Ishikawa (cell line): ENCODE data around the gene CRTAC1.

ENCODE experiments used
- CEBPB ChIP-seq: IDR thresholded peaks from 2 replicates; pipeline ENCODE4 v1.6.1; 2012
- CREB1 ChIP-seq: IDR thresholded peaks from 2 replicates; pipeline ENCODE4 v1.6.1; 2012; ENCODE audit warnings: low read depth
- EGR1 ChIP-seq: IDR thresholded peaks from 2 replicates; pipeline ENCODE4 v1.6.1; 2012
- EP300 ChIP-seq: IDR thresholded peaks from 2 replicates; pipeline ENCODE4 v1.6.1; 2012; ENCODE audit warnings: borderline replicate concordance
- FOXM1 ChIP-seq: IDR thresholded peaks from 2 replicates; pipeline ENCODE4 v1.6.1; 2012; ENCODE audit warnings: low read depth, borderline replicate concordance
- NFIC ChIP-seq: IDR thresholded peaks from 2 replicates; pipeline ENCODE4 v1.6.1; 2012
- RAD21 ChIP-seq: IDR thresholded peaks from 2 replicates; pipeline ENCODE4 v1.6.1; 2012; ENCODE audit warnings: low read depth
- TAF1 ChIP-seq: IDR thresholded peaks from 2 replicates; pipeline ENCODE4 v1.6.1; 2012; ENCODE audit warnings: low read depth, mild to moderate bottlenecking
- TCF12 ChIP-seq: IDR thresholded peaks from 2 replicates; pipeline ENCODE4 v1.6.1; 2012; ENCODE audit warnings: low read depth
- TEAD4 ChIP-seq: IDR thresholded peaks from 2 replicates; pipeline ENCODE4 v1.6.1; 2012
- YY1 ChIP-seq: IDR thresholded peaks from 2 replicates; pipeline ENCODE4 v1.6.1; 2012; ENCODE audit warnings: low read depth
- ZBTB7A ChIP-seq: IDR thresholded peaks from 2 replicates; pipeline ENCODE4 v1.6.1; 2012; ENCODE audit warnings: low read depth
- TF ChIP-seq, protein P1 (sequence below): IDR thresholded peaks from 2 replicates; pipeline ENCODE4 v1.6.1; 2012
- TF ChIP-seq, protein P2 (sequence below): IDR thresholded peaks from 2 replicates; pipeline ENCODE4 v1.6.1; 2012
- TF ChIP-seq, protein P3 (sequence below): IDR thresholded peaks from 2 replicates; pipeline ENCODE4 v1.6.1; 2012; ENCODE audit warnings: low read depth, mild to moderate bottlenecking

CRTAC1 gene

DNA sequence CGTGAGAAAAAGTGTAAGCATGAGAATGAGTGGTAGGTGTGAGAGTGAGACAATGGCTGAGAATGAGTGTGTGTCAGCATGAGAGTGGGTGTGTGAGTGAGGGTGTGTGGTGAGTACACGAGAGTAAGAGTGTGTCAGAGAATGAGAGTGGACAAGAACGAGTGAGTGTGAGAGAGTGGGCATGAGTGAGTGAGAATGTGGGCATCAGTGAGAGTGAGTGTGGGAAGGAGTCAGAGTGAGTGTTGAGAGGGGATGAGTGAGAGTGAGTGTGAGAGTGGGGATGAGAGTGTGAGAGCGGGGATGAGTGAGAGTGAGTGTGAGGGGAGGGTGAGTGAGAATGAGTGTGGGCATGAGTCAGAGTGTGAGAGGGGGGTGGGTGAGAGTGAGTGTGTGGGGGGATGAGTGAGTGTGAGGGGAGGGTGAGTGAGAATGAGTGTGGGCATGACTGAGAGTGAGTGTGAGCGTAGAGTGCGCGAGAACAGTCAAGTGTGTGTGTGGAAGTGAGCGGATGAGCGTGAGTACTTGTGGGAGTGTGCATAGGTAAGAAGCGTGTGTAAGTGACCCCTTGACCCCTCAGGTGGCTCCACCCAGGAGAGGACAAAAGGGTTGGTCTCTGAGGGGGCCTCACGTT lies 105.0 kb downstream of the CRTAC1 start:
- TF ChIP-seq TEAD4 (no peak), TCF12 (no peak), CEBPB (no peak)

DNA sequence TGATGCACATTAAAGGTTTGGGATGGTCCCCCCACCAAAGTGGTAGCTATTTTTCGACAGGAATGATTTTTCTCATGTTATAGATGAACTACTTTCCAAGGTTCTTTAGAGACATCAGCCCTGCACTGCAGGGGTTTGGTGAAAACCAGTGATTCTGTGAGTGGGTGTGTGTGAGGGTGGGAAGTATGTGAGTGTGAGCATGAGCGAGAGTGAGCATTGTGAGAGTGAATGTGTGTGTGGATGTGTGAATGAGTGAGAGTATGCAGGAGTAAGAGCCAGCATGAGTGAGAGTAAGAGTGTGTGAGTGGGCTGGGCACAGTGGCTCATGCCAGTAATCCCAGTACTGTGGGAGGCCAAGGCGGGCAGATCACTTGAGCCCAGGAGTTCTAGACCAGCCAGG lies 105.7 kb downstream of the CRTAC1 start:
- TF ChIP-seq CREB1 (no peak), YY1 (no peak), TCF12 (no peak), TAF1 (no peak), EGR1 (no peak), CEBPB (no peak), ZBTB7A (no peak), RAD21 (no peak), EP300 (no peak), NFIC (no peak), FOXM1 (no peak), TEAD4 (no peak)
- TF ChIP-seq, protein P1, sequence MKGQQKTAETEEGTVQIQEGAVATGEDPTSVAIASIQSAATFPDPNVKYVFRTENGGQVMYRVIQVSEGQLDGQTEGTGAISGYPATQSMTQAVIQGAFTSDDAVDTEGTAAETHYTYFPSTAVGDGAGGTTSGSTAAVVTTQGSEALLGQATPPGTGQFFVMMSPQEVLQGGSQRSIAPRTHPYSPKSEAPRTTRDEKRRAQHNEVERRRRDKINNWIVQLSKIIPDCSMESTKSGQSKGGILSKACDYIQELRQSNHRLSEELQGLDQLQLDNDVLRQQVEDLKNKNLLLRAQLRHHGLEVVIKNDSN, result no peak
- TF ChIP-seq, protein P2, sequence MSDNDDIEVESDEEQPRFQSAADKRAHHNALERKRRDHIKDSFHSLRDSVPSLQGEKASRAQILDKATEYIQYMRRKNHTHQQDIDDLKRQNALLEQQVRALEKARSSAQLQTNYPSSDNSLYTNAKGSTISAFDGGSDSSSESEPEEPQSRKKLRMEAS, result no peak
- TF ChIP-seq, protein P3, sequence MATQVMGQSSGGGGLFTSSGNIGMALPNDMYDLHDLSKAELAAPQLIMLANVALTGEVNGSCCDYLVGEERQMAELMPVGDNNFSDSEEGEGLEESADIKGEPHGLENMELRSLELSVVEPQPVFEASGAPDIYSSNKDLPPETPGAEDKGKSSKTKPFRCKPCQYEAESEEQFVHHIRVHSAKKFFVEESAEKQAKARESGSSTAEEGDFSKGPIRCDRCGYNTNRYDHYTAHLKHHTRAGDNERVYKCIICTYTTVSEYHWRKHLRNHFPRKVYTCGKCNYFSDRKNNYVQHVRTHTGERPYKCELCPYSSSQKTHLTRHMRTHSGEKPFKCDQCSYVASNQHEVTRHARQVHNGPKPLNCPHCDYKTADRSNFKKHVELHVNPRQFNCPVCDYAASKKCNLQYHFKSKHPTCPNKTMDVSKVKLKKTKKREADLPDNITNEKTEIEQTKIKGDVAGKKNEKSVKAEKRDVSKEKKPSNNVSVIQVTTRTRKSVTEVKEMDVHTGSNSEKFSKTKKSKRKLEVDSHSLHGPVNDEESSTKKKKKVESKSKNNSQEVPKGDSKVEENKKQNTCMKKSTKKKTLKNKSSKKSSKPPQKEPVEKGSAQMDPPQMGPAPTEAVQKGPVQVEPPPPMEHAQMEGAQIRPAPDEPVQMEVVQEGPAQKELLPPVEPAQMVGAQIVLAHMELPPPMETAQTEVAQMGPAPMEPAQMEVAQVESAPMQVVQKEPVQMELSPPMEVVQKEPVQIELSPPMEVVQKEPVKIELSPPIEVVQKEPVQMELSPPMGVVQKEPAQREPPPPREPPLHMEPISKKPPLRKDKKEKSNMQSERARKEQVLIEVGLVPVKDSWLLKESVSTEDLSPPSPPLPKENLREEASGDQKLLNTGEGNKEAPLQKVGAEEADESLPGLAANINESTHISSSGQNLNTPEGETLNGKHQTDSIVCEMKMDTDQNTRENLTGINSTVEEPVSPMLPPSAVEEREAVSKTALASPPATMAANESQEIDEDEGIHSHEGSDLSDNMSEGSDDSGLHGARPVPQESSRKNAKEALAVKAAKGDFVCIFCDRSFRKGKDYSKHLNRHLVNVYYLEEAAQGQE, result no peak

DNA sequence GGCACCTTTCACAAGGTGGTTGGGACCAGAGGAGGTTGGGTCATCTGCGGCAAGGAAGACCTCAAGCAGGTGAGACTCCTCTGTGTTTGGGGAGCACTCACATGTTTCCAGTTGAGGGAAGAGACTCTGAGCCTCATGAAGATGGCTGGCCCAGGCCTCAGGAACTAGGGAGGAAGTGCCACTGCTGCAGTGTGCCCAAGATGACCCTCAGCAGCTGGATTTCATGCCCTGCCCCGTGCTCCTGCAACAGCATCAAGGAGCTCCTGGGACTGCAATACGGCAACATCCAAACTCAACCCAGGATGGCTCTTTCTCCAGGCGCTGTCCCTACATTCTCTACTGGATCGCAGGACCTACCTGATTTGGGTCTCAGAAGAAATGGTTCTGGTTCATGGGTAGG lies 106.9 kb downstream of the CRTAC1 start:
- no peak for TF ChIP-seq TEAD4
- TF ChIP-seq, protein P1, result no peak

DNA sequence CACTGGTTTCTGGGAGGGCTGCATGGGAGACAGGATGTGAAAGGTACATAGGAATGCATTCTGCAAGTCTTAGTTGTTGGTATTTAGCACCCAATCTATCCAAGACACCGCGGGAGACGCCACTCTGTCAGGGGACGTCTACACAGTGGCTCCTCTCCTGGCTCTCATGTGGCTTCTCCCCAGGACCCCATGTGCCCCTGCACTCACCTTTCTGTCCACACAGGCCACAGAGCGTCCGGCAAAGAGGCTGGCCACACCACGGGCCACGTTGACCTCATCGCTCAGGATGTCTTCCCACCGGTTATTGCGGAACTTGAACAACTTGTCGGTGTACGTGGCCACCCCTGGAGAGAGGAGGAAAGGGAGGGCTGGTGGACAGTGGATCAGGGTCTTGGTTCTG lies 107.4 kb downstream of the CRTAC1 start:
- no peak for TF ChIP-seq EGR1
- TF ChIP-seq, protein P3, result no peak
- no peak for TF ChIP-seq TAF1
- TF ChIP-seq CREB1, result no peak
- TF ChIP-seq, protein P2, result no peak
- TF ChIP-seq YY1, result no peak
- TF ChIP-seq CEBPB, result no peak
- TF ChIP-seq TEAD4, result no peak
- TF ChIP-seq, protein P1, result no peak
- no peak for TF ChIP-seq EP300

DNA sequence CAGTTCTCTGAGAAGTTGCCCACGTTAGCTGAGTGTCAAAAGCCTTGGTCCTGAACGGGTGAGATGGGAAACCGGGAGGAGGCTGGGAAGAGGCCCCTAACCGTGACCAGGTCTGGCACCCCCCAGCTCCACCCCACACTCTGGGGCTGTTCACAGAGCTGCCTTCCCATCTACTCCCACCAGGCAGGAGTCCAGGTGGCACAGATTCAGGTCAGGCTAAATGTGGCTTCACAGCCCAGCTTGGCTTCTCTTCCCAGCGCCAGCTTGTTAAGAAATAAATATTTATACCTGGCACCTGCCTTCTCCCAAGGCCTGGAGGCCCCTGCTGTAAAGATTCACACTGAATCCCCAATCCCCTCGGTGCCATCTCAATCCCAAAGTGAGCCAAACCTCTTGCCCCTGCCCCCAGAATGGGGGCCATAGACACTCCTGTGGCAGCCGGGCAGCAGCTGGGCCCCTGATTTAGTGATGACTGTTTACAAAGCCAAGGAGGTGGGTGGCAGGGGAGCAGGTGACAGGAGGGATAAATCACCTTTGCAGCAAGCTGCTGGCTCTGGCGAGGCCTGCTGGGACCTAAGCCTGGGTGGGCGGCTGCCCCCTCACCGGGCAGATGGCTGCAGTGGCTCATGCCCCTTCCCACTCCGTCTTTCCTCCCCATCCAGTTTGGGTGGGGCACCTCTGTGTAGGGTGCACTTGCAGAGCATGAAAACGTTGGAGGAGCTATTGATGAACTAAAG lies 108.2 kb downstream of the CRTAC1 start:
- TF ChIP-seq TCF12 (no peak), TEAD4 (no peak)

DNA sequence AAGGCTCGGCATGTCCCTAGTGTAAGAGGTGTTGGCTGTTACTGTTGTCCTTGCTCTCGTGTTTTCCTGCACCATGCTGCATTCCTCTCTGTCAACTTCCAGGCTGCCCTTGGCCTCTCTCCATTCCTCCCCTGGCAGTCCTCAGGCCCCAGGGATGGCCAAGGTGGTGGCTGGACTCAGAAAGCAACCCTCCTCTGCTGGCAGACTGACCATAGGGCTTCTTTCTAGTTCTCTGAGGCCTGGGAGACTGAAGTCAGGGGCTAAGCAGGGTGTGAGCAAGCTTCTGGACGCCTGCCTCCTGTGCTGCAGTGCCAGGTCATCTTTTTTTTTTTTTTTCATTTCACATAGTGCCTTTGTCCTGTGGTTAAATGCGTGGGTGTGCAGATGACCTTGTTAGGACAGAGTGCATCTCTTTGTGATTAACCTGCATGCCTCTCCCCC lies 108.8 kb downstream of the CRTAC1 start:
- TF ChIP-seq YY1 (no peak), TCF12 (no peak), FOXM1 (no peak), ZBTB7A (no peak), NFIC (no peak), TAF1 (no peak)
- TF ChIP-seq, protein P2, result no peak
- TF ChIP-seq, protein P1, result no peak
